ENCODE measurements around the gene EGFR. TPM values are rescaled to one million over a fixed set of nuclear protein-coding genes. Genes with fewer than 3 reads are reported as not detected.

EGFR gene
- polyA plus RNA-seq, 1 of the 3 experiments (the other 2 are of a cell fraction), result 37.6 TPM

- no peak for TF ChIP-seq PBX3 (IDR thresholded peaks at IDR 0.05)
- no peak for TF ChIP-seq GABPA (IDR thresholded peaks at IDR 0.05; ENCODE audit: low read depth)
- no peak for TF ChIP-seq FOSL2 (IDR thresholded peaks at IDR 0.05; ENCODE audit: borderline replicate concordance, low read depth)
- TF ChIP-seq SIN3A (IDR thresholded peaks at IDR 0.05; ENCODE audit: borderline replicate concordance, low read depth, low read length), result no peak
- no peak for TF ChIP-seq ZBTB33 (IDR thresholded peaks at IDR 0.05; ENCODE audit: borderline replicate concordance, low read depth)
- no peak for TF ChIP-seq TAF1 (IDR thresholded peaks at IDR 0.05; ENCODE audit: borderline replicate concordance, low read depth, low read length)
- TF ChIP-seq REST (IDR thresholded peaks at IDR 0.05; ENCODE audit: low read depth, low read length), result no peak
- TF ChIP-seq MXI1 (IDR thresholded peaks at IDR 0.05; ENCODE audit: low read depth, low read length), result no peak
- no peak for TF ChIP-seq POLR2AphosphoS5 (IDR thresholded peaks at IDR 0.05; ENCODE audit: low read depth, low read length)
- TF ChIP-seq NFIC (IDR thresholded peaks at IDR 0.05; ENCODE audit: borderline replicate concordance), result no peak
- TF ChIP-seq RFX5 (IDR thresholded peaks at IDR 0.05; ENCODE audit: low read length), result no peak
- TF ChIP-seq YY1 (IDR thresholded peaks at IDR 0.05; ENCODE audit: low read depth), result no peak
- TF ChIP-seq RAD21 (IDR thresholded peaks at IDR 0.05; ENCODE audit: low read length), result no peak
- no peak for TF ChIP-seq USF2 (IDR thresholded peaks at IDR 0.05; ENCODE audit: borderline replicate concordance, low read depth, low read length)
- no peak for TF ChIP-seq GATA2 (CRISPR knock-in tag; IDR thresholded peaks at IDR 0.05)
- TF ChIP-seq EZH2phosphoT487 (IDR thresholded peaks at IDR 0.05; ENCODE audit: borderline replicate concordance, low read depth), result no peak
- TF ChIP-seq EP300 (IDR thresholded peaks at IDR 0.05; ENCODE audit: borderline replicate concordance in 1 of 2, low read depth in 1 of 2, low read length in 1 of 2), result no peak
- no peak for TF ChIP-seq ELF1 (IDR thresholded peaks at IDR 0.05)
- no peak for TF ChIP-seq TCF12 (IDR thresholded peaks at IDR 0.05)
- no peak overlapping the region for H3K4me3 ChIP-seq (ENCODE audit: low read depth in 2 of 2, low read length in 1 of 2)
- ChIA-PET CTCF (interaction anchor here (1.5 to 2.6 kb wide), 2 partner anchors 9 to 199 kb away, joined by 4 to 18 read pairs; no protein-coding TSS in a partner anchor), POLR2A (no interaction called here)
- peak overlapping the region in 1 of 2 experiments; percentile 7; a peak in 1 of 4 replicates for H3K27ac ChIP-seq (ENCODE audit: low read depth in 2 of 2, low read length in 1 of 2)
- peaks cover 12% of the 10 kb centered on the region for H3F3A ChIP-seq (replicated peaks; ENCODE audit: insufficient read depth)
- H3K4me2 ChIP-seq, result no peak overlapping the region
- H3K36me3 ChIP-seq (replicated peaks in 1 of 2; ENCODE audit: control insufficient read depth in 1 of 2, insufficient read depth in 2 of 2, low read length in 1 of 2), result peaks cover 0 to 21% of the 10 kb centered on the region in 2 experiments
- peaks cover 99% of the 10 kb centered on the region for H3K79me2 ChIP-seq (ENCODE audit: insufficient read depth)
- H4K20me1 ChIP-seq (ENCODE audit: insufficient read depth), result peaks cover 59% of the 10 kb centered on the region
- H3K9me3 ChIP-seq, result no peaks in the 10 kb centered on the region
- DNase-seq, result no peak
- 90% methylated on average over 1 of the region's 1 CpG for WGBS (ENCODE audit: low lambda C conversion rate)
- no peaks in the 10 kb centered on the region for H3K9me2 ChIP-seq
- H3K4me1 ChIP-seq (ENCODE audit: control insufficient read depth in 1 of 2, insufficient read depth in 2 of 2, low read depth in 1 of 2, low read length in 1 of 2), result peaks cover 5 to 43% of the 10 kb centered on the region in 2 experiments; a peak in 3 of 4 replicates
- H2AFZ ChIP-seq (ENCODE audit: low read depth), result no peak overlapping the region
- H3K27me3 ChIP-seq (ENCODE audit: insufficient read depth), result no peaks in the 10 kb centered on the region
- H3K9ac ChIP-seq, result no peak overlapping the region
Measured at GRCh38 chr7:55056068-55056467, 37.3 kb downstream of the EGFR start.

Measured in SK-N-SH (cell line).